Measurements from ENCODE around the gene SETD3. TPM values are rescaled to one million over a fixed set of nuclear protein-coding genes. Genes with fewer than 3 reads are reported as not detected.
A peak's percentile ranks its signal among the peaks of the same experiment; 100 is the strongest.

Gene SETD3
- total RNA-seq, 2 donors from 2014 or later = 57.8 to 68.1 TPM

GRCh38 chr14:99401621-99402284 lies 78.9 kb downstream of the SETD3 start:
- no peak overlapping the region for H3K27ac ChIP-seq (ENCODE audit: low read depth, low read length)
- WGBS, 2 experiments (ENCODE audit: insufficient coverage in 1 of 2, insufficient read length in 1 of 2) = 77 to 87% methylated on average over 5 of the region's 5 CpGs
- peaks cover 3% of the 10 kb centered on the region for H3K4me1 ChIP-seq (ENCODE audit: control insufficient read depth, insufficient read depth, low read length)
- DNase-seq = peak; percentile 51
- peak overlapping the region; percentile 42 for H3K27ac Mint-ChIP-seq
- TF ChIP-seq CTCF (conservative IDR thresholded peaks at IDR 0.05) = no peak
- H3K9me3 ChIP-seq (ENCODE audit: control insufficient read depth, low read length) = no peaks in the 10 kb centered on the region
- H3K4me3 ChIP-seq (ENCODE audit: low read length) = no peak overlapping the region
- peaks cover 69% of the 10 kb centered on the region for H3K36me3 Mint-ChIP-seq (ENCODE audit: low read depth)
- no peak overlapping the region for H3K4me3 Mint-ChIP-seq
- peaks cover 12% of the 10 kb centered on the region for H3K4me1 Mint-ChIP-seq
- no peaks in the 10 kb centered on the region for H3K9me3 Mint-ChIP-seq
- H3K36me3 ChIP-seq (ENCODE audit: control insufficient read depth, insufficient read depth, low read length) = peaks cover 63% of the 10 kb centered on the region
- no peak overlapping the region for H3K9ac ChIP-seq (ENCODE audit: extremely low read depth, low read length, poor library complexity, severe bottlenecking)
- H3K27me3 Mint-ChIP-seq (ENCODE audit: insufficient read depth) = no peaks in the 10 kb centered on the region
- no peaks in the 10 kb centered on the region for H3K27me3 ChIP-seq (ENCODE audit: control insufficient read depth, insufficient read depth, low read length, poor library complexity, severe bottlenecking)

- H3K36me3 ChIP-seq (ENCODE audit: control insufficient read depth, insufficient read depth, low read length) = peaks cover 62% of the 10 kb centered on the region
- Mint-ChIP-seq H3K36me3 (ENCODE audit: low read depth) (peaks cover 69% of the 10 kb centered on the region), H3K9me3 (no peaks in the 10 kb centered on the region), H3K27me3 (ENCODE audit: insufficient read depth) (no peaks in the 10 kb centered on the region), H3K4me3 (no peak overlapping the region), H3K27ac (no peak overlapping the region), H3K4me1 (peaks cover 12% of the 10 kb centered on the region)
- peaks cover 3% of the 10 kb centered on the region for H3K4me1 ChIP-seq (ENCODE audit: control insufficient read depth, insufficient read depth, low read length)
- H3K27ac ChIP-seq (ENCODE audit: low read depth, low read length) = no peak overlapping the region
- DNase-seq = no peak
- no peaks in the 10 kb centered on the region for H3K27me3 ChIP-seq (ENCODE audit: control insufficient read depth, insufficient read depth, low read length, poor library complexity, severe bottlenecking)
- H3K4me3 ChIP-seq (ENCODE audit: low read length) = no peak overlapping the region
- TF ChIP-seq CTCF (conservative IDR thresholded peaks at IDR 0.05) = no peak
- 93 to 100% methylated on average over 2 to 4 of the region's 4 CpGs for WGBS, 2 experiments (ENCODE audit: insufficient coverage in 1 of 2, insufficient read length in 1 of 2)
- H3K9ac ChIP-seq (ENCODE audit: extremely low read depth, low read length, poor library complexity, severe bottlenecking) = no peak overlapping the region
- no peaks in the 10 kb centered on the region for H3K9me3 ChIP-seq (ENCODE audit: control insufficient read depth, low read length)
Observed at GRCh38 chr14:99401211-99401610, 79.4 kb downstream of the SETD3 start.

- H3K9me3 ChIP-seq (ENCODE audit: control insufficient read depth, low read length) = no peaks in the 10 kb centered on the region
- no peak overlapping the region for H3K4me3 Mint-ChIP-seq
- H3K36me3 Mint-ChIP-seq (ENCODE audit: low read depth) = peaks cover 53% of the 10 kb centered on the region
- H3K9me3 Mint-ChIP-seq = no peaks in the 10 kb centered on the region
- peaks cover 42% of the 10 kb centered on the region for H3K36me3 ChIP-seq (ENCODE audit: control insufficient read depth, insufficient read depth, low read length)
- no peak overlapping the region for H3K27ac ChIP-seq (ENCODE audit: low read depth, low read length)
- H3K9ac ChIP-seq (ENCODE audit: extremely low read depth, low read length, poor library complexity, severe bottlenecking) = no peak overlapping the region
- TF ChIP-seq CTCF (conservative IDR thresholded peaks at IDR 0.05) = no peak
- no peaks in the 10 kb centered on the region for H3K27me3 Mint-ChIP-seq (ENCODE audit: insufficient read depth)
- H3K4me1 ChIP-seq (ENCODE audit: control insufficient read depth, insufficient read depth, low read length) = peaks cover 3% of the 10 kb centered on the region
- 92% methylated on average over 1 of the region's 2 CpGs; no CpG with 5 or more reads in 1 of the 2 experiments for WGBS, 2 experiments (ENCODE audit: insufficient coverage in 1 of 2, insufficient read length in 1 of 2)
- H3K4me3 ChIP-seq (ENCODE audit: low read length) = no peak overlapping the region
- H3K4me1 Mint-ChIP-seq = peaks cover 23% of the 10 kb centered on the region
- no peak overlapping the region for H3K27ac Mint-ChIP-seq
- DNase-seq = no peak
- H3K27me3 ChIP-seq (ENCODE audit: control insufficient read depth, insufficient read depth, low read length, poor library complexity, severe bottlenecking) = no peaks in the 10 kb centered on the region
Observed at GRCh38 chr14:99397698-99398097, 83.0 kb downstream of the SETD3 start.
